ENCODE data around the gene SOX9.

GRCh38 chr17:72128039-72128438 is 7.2 kb downstream of the SOX9 start:
- TF ChIP-seq POLR2A (IDR thresholded peaks at IDR 0.05) (no peak), CTCF (IDR thresholded peaks at IDR 0.05) (no peak)

Measured in lower leg skin (tissue), 3 donors.